ENCODE measurements around the gene NLGN1. TPM values are rescaled to one million over a fixed set of nuclear protein-coding genes. Genes with fewer than 3 reads are reported as not detected.

NLGN1 gene
- total and polyA plus RNA-seq, 9 of the 15 experiments (the other 6 are each of a cell fraction or from before 2014, with no cell fraction given) = under 0.01 to 0.01 TPM; not detected in 7

DNA sequence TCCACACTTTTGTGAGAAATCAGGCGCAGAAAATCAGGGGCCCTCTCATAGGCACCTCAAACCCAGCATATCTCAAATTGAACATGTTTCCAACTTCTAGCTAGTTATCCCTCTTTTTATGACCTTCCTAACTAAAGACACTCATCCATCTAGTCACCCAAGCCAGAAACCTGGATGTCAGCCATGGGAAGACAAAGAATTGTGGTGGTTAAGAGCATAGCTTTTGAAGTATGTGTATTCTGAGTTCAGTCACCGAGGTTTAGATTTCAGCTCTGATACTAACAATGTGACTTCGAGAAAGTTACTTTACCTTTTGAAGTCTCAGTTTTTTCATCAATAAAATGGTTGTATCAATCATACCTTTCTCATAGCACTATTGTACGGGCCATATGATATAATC is 495.5 kb downstream of the NLGN1 start:
- ChIA-PET CTCF (ENCODE audit: low intra/inter-chr PET ratio) (no interaction called here), POLR2A (no interaction called here)
- H3K36me3 ChIP-seq (ENCODE audit: control insufficient read depth, insufficient read depth, low read length) = no peaks in the 10 kb centered on the region
- WGBS (ENCODE audit: insufficient coverage, low coverage, missing lambda C conversion rate) = 2% methylated on average over 4 of the region's 4 CpGs
- TF ChIP-seq HDAC6 (IDR thresholded peaks at IDR 0.05; ENCODE audit: low read depth, low read length) = no peak
- TF ChIP-seq, protein P1, sequence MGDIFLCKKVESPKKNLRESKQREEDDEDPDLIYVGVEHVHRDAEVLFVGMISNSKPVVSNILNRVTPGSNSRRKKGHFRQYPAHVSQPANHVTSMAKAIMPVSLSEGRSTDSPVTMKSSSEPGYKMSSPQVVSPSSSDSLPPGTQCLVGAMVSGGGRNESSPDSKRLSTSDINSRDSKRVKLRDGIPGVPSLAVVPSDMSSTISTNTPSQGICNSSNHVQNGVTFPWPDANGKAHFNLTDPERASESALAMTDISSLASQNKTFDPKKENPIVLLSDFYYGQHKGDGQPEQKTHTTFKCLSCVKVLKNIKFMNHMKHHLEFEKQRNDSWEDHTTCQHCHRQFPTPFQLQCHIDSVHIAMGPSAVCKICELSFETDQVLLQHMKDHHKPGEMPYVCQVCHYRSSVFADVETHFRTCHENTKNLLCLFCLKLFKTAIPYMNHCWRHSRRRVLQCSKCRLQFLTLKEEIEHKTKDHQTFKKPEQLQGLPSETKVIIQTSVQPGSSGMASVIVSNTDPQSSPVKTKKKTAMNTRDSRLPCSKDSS (IDR thresholded peaks at IDR 0.05; ENCODE audit: low read depth, partially characterized antibody) = no peak
- DNase-seq (ENCODE audit: extremely low read depth in 1 of 4, low spot score in 3 of 4) (no peak), FAIRE-seq (no peak), ATAC-seq (no peak)
- intact Hi-C loops (cut with micrococcal nuclease) (no loop called here), in situ Hi-C loops (cut with MboI) (no loop called here)
- H3K9me3 ChIP-seq (replicated peaks; ENCODE audit: control insufficient read depth, insufficient read depth, low read depth, low read length) = no peaks in the 10 kb centered on the region; the same call in 1 of the 2 replicates
- no peaks in the 10 kb centered on the region for H4K20me1 ChIP-seq (replicated peaks; ENCODE audit: control insufficient read depth, insufficient read depth, low read length)
- H2AFZ ChIP-seq (ENCODE audit: low read depth, low read length) = no peak overlapping the region
- H3K4me3 ChIP-seq = no peak overlapping the region
- H3K4me1 ChIP-seq (replicated peaks in 1 of 2; ENCODE audit: control insufficient read depth in 2 of 2, insufficient read depth in 2 of 2, low read length in 2 of 2) = no peaks in the 10 kb centered on the region
- H3K4me2 ChIP-seq (ENCODE audit: insufficient read depth, low read length) = no peak overlapping the region
- no peaks in the 10 kb centered on the region for H3K27me3 ChIP-seq (ENCODE audit: control insufficient read depth in 2 of 2, insufficient read depth in 2 of 2, low read length in 2 of 2)
- H3K79me2 ChIP-seq (ENCODE audit: control insufficient read depth, insufficient read depth, low read length) = no peaks in the 10 kb centered on the region
- H3K27ac ChIP-seq (ENCODE audit: extremely low read depth, low read depth, low read length) = no peak overlapping the region
- H3K9ac ChIP-seq (ENCODE audit: insufficient read depth in 1 of 2, low read depth in 2 of 2, low read length in 2 of 2) = no peak overlapping the region
- BruUV-seq (replicated peaks) = no TSS peak
- H3K9me1 ChIP-seq (ENCODE audit: control insufficient read depth, insufficient read depth, low read length) = no peaks in the 10 kb centered on the region

DNA sequence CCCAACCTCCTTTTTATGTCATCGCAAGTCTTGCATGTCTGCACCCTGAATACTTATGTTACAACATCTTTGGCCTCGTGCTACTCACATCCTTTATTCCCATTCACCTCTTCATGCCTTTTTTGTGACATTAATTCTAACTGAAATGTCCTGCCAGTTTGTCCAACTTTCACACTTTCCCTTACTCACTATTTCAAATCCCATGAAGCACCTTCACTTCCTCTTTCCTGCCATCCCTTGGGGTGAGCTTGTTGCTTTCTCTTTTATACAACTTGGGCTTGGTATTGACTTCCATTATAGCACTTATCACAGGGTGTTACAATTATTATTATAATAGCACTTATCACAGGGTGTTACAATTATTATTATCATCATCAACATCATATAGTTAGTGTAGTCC is 496.3 kb downstream of the NLGN1 start:
- POLR2A ChIA-PET = interaction anchor here (0.7 kb wide), 1 partner anchor 23 kb away, joined by 3 read pairs; no protein-coding TSS in a partner anchor
- in situ Hi-C loops (cut with MboI) (no loop called here), intact Hi-C loops (cut with micrococcal nuclease) (no loop called here)
- WGBS (ENCODE audit: insufficient coverage, low coverage, missing lambda C conversion rate) = 0% methylated on average over 2 of the region's 2 CpGs
- Histone ChIP-seq H3K4me2 (ENCODE audit: insufficient read depth, low read length) (no peak overlapping the region), H3K9me3 (replicated peaks; ENCODE audit: control insufficient read depth, insufficient read depth, low read depth, low read length) (no peaks in the 10 kb centered on the region; the same call in 1 of the 2 replicates), H3K9ac (ENCODE audit: insufficient read depth in 1 of 2, low read depth in 2 of 2, low read length in 2 of 2) (no peak overlapping the region), H3K27ac (ENCODE audit: extremely low read depth, low read depth, low read length) (no peak overlapping the region), H3K79me2 (ENCODE audit: control insufficient read depth, insufficient read depth, low read length) (no peaks in the 10 kb centered on the region), H3K4me1 (replicated peaks in 1 of 2; ENCODE audit: control insufficient read depth in 2 of 2, insufficient read depth in 2 of 2, low read length in 2 of 2) (no peaks in the 10 kb centered on the region), H4K20me1 (replicated peaks; ENCODE audit: control insufficient read depth, insufficient read depth, low read length) (no peaks in the 10 kb centered on the region), H2AFZ (ENCODE audit: low read depth, low read length) (no peak overlapping the region), H3K36me3 (ENCODE audit: control insufficient read depth, insufficient read depth, low read length) (no peaks in the 10 kb centered on the region), H3K4me3 (no peak overlapping the region), H3K27me3 (ENCODE audit: control insufficient read depth in 2 of 2, insufficient read depth in 2 of 2, low read length in 2 of 2) (no peaks in the 10 kb centered on the region), H3K9me1 (ENCODE audit: control insufficient read depth, insufficient read depth, low read length) (no peaks in the 10 kb centered on the region)
- no peak for DNase-seq (ENCODE audit: extremely low read depth in 1 of 4, low spot score in 3 of 4)
- ATAC-seq = no peak
- CTCF ChIA-PET (ENCODE audit: low intra/inter-chr PET ratio) = no interaction called here
- BruUV-seq (replicated peaks) = no TSS peak
- FAIRE-seq = no peak
- TF ChIP-seq, protein P2, sequence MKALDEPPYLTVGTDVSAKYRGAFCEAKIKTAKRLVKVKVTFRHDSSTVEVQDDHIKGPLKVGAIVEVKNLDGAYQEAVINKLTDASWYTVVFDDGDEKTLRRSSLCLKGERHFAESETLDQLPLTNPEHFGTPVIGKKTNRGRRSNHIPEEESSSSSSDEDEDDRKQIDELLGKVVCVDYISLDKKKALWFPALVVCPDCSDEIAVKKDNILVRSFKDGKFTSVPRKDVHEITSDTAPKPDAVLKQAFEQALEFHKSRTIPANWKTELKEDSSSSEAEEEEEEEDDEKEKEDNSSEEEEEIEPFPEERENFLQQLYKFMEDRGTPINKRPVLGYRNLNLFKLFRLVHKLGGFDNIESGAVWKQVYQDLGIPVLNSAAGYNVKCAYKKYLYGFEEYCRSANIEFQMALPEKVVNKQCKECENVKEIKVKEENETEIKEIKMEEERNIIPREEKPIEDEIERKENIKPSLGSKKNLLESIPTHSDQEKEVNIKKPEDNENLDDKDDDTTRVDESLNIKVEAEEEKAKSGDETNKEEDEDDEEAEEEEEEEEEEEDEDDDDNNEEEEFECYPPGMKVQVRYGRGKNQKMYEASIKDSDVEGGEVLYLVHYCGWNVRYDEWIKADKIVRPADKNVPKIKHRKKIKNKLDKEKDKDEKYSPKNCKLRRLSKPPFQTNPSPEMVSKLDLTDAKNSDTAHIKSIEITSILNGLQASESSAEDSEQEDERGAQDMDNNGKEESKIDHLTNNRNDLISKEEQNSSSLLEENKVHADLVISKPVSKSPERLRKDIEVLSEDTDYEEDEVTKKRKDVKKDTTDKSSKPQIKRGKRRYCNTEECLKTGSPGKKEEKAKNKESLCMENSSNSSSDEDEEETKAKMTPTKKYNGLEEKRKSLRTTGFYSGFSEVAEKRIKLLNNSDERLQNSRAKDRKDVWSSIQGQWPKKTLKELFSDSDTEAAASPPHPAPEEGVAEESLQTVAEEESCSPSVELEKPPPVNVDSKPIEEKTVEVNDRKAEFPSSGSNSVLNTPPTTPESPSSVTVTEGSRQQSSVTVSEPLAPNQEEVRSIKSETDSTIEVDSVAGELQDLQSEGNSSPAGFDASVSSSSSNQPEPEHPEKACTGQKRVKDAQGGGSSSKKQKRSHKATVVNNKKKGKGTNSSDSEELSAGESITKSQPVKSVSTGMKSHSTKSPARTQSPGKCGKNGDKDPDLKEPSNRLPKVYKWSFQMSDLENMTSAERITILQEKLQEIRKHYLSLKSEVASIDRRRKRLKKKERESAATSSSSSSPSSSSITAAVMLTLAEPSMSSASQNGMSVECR (CRISPR knock-in tag; IDR thresholded peaks at IDR 0.05) = no peak
- TF ChIP-seq SPI1 (IDR thresholded peaks at IDR 0.05; ENCODE audit: borderline replicate concordance, low read depth, low read length) = 0 out of 2 replicates have a peak, but pooled peaks have one; percentile 31
